ENCODE data around the gene PIGP. TPM values are rescaled to one million over a fixed set of nuclear protein-coding genes. Genes with fewer than 3 reads are reported as not detected.

The PIGP gene
- total and polyA plus RNA-seq, 9 of the 15 experiments (the other 6 are each of a cell fraction or from before 2014, with no cell fraction given), result 18.3 to 122 (median 35.6) TPM

DNA sequence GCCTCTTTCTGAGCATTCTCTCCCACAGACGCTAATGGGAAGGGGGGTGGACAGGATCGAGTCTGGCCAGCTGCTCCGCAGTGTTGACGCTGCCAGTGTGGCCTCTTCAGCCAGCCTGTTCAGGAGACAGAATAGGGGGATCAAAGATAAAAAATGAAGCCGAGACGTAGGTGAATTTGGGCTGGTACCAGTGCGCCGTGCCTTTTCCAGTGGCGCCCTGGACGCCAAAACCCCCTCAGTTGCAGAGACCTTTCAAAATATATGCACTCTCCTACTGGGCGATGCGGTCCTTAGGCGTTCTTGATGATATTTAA lies 1.3 kb upstream of the PIGP start (continued):
- TF ChIP-seq, protein P1, sequence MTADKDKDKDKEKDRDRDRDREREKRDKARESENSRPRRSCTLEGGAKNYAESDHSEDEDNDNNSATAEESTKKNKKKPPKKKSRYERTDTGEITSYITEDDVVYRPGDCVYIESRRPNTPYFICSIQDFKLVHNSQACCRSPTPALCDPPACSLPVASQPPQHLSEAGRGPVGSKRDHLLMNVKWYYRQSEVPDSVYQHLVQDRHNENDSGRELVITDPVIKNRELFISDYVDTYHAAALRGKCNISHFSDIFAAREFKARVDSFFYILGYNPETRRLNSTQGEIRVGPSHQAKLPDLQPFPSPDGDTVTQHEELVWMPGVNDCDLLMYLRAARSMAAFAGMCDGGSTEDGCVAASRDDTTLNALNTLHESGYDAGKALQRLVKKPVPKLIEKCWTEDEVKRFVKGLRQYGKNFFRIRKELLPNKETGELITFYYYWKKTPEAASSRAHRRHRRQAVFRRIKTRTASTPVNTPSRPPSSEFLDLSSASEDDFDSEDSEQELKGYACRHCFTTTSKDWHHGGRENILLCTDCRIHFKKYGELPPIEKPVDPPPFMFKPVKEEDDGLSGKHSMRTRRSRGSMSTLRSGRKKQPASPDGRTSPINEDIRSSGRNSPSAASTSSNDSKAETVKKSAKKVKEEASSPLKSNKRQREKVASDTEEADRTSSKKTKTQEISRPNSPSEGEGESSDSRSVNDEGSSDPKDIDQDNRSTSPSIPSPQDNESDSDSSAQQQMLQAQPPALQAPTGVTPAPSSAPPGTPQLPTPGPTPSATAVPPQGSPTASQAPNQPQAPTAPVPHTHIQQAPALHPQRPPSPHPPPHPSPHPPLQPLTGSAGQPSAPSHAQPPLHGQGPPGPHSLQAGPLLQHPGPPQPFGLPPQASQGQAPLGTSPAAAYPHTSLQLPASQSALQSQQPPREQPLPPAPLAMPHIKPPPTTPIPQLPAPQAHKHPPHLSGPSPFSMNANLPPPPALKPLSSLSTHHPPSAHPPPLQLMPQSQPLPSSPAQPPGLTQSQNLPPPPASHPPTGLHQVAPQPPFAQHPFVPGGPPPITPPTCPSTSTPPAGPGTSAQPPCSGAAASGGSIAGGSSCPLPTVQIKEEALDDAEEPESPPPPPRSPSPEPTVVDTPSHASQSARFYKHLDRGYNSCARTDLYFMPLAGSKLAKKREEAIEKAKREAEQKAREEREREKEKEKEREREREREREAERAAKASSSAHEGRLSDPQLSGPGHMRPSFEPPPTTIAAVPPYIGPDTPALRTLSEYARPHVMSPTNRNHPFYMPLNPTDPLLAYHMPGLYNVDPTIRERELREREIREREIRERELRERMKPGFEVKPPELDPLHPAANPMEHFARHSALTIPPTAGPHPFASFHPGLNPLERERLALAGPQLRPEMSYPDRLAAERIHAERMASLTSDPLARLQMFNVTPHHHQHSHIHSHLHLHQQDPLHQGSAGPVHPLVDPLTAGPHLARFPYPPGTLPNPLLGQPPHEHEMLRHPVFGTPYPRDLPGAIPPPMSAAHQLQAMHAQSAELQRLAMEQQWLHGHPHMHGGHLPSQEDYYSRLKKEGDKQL (CRISPR knock-in tag; IDR thresholded peaks at IDR 0.05; ENCODE audit: borderline replicate concordance), result 0 out of 2 replicates have a peak, but pooled peaks have one; percentile 22
- no peak for TF ChIP-seq GATAD2B (IDR thresholded peaks at IDR 0.05; ENCODE audit: borderline replicate concordance)
- TF ChIP-seq, protein P2, sequence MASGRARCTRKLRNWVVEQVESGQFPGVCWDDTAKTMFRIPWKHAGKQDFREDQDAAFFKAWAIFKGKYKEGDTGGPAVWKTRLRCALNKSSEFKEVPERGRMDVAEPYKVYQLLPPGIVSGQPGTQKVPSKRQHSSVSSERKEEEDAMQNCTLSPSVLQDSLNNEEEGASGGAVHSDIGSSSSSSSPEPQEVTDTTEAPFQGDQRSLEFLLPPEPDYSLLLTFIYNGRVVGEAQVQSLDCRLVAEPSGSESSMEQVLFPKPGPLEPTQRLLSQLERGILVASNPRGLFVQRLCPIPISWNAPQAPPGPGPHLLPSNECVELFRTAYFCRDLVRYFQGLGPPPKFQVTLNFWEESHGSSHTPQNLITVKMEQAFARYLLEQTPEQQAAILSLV (tag; IDR thresholded peaks at IDR 0.05), result no peak
- TF ChIP-seq, protein P3, sequence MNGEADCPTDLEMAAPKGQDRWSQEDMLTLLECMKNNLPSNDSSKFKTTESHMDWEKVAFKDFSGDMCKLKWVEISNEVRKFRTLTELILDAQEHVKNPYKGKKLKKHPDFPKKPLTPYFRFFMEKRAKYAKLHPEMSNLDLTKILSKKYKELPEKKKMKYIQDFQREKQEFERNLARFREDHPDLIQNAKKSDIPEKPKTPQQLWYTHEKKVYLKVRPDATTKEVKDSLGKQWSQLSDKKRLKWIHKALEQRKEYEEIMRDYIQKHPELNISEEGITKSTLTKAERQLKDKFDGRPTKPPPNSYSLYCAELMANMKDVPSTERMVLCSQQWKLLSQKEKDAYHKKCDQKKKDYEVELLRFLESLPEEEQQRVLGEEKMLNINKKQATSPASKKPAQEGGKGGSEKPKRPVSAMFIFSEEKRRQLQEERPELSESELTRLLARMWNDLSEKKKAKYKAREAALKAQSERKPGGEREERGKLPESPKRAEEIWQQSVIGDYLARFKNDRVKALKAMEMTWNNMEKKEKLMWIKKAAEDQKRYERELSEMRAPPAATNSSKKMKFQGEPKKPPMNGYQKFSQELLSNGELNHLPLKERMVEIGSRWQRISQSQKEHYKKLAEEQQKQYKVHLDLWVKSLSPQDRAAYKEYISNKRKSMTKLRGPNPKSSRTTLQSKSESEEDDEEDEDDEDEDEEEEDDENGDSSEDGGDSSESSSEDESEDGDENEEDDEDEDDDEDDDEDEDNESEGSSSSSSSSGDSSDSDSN (IDR thresholded peaks at IDR 0.05; ENCODE audit: borderline replicate concordance in 1 of 2, low read depth in 2 of 2, low read length in 2 of 2), result peak; percentile 12 to 15; a peak in 1 of 4 replicates
- TF ChIP-seq RFX5 (IDR thresholded peaks at IDR 0.05; ENCODE audit: low read depth, low read length), result no peak
- TF ChIP-seq C11orf30 (IDR thresholded peaks at IDR 0.05; ENCODE audit: low read depth), result no peak
- peak; percentile 6; the same call in 1 of the 2 replicates for TF ChIP-seq BCOR (IDR thresholded peaks at IDR 0.05)
- TF ChIP-seq ZNF695 (CRISPR knock-in tag; IDR thresholded peaks at IDR 0.05), result no peak
- TF ChIP-seq, protein P4, sequence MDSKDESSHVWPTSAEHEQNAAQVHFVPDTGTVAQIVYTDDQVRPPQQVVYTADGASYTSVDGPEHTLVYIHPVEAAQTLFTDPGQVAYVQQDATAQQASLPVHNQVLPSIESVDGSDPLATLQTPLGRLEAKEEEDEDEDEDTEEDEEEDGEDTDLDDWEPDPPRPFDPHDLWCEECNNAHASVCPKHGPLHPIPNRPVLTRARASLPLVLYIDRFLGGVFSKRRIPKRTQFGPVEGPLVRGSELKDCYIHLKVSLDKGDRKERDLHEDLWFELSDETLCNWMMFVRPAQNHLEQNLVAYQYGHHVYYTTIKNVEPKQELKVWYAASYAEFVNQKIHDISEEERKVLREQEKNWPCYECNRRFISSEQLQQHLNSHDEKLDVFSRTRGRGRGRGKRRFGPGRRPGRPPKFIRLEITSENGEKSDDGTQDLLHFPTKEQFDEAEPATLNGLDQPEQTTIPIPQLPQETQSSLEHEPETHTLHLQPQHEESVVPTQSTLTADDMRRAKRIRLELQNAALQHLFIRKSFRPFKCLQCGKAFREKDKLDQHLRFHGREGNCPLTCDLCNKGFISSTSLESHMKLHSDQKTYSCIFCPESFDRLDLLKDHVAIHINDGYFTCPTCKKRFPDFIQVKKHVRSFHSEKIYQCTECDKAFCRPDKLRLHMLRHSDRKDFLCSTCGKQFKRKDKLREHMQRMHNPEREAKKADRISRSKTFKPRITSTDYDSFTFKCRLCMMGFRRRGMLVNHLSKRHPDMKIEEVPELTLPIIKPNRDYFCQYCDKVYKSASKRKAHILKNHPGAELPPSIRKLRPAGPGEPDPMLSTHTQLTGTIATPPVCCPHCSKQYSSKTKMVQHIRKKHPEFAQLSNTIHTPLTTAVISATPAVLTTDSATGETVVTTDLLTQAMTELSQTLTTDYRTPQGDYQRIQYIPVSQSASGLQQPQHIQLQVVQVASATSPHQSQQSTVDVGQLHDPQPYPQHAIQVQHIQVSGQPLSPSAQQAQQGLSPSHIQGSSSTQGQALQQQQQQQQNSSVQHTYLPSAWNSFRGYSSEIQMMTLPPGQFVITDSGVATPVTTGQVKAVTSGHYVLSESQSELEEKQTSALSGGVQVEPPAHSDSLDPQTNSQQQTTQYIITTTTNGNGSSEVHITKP (IDR thresholded peaks at IDR 0.05; ENCODE audit: partially characterized antibody), result peak; percentile 64
- TF ChIP-seq, protein P5, sequence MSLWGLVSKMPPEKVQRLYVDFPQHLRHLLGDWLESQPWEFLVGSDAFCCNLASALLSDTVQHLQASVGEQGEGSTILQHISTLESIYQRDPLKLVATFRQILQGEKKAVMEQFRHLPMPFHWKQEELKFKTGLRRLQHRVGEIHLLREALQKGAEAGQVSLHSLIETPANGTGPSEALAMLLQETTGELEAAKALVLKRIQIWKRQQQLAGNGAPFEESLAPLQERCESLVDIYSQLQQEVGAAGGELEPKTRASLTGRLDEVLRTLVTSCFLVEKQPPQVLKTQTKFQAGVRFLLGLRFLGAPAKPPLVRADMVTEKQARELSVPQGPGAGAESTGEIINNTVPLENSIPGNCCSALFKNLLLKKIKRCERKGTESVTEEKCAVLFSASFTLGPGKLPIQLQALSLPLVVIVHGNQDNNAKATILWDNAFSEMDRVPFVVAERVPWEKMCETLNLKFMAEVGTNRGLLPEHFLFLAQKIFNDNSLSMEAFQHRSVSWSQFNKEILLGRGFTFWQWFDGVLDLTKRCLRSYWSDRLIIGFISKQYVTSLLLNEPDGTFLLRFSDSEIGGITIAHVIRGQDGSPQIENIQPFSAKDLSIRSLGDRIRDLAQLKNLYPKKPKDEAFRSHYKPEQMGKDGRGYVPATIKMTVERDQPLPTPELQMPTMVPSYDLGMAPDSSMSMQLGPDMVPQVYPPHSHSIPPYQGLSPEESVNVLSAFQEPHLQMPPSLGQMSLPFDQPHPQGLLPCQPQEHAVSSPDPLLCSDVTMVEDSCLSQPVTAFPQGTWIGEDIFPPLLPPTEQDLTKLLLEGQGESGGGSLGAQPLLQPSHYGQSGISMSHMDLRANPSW (CRISPR knock-in tag; IDR thresholded peaks at IDR 0.05), result 0 out of 2 replicates have a peak, but pooled peaks have one; percentile 9
- TF ChIP-seq MYNN (IDR thresholded peaks at IDR 0.05), result 0 out of 2 replicates have a peak, but pooled peaks have one; percentile 4
- no peak for TF ChIP-seq MYNN (CRISPR knock-in tag; IDR thresholded peaks at IDR 0.05)
- 0 out of 2 replicates have a peak, but pooled peaks have one; percentile 22 for TF ChIP-seq FOXK1 (CRISPR knock-in tag; IDR thresholded peaks at IDR 0.05; ENCODE audit: borderline replicate concordance)

All from K562 (cell line).